RWPE2 (cell line): ENCODE measurements around the gene RARA.
A peak's percentile ranks its signal among the peaks of the same experiment; 100 is the strongest.

Source experiments
- ATAC-seq: fragments of 200-7000 bp; cut with Tn5 transposase; 3 replicates; pipeline ENCODE4 v1.9.1; 2021; ENCODE audit warnings: low read depth
- DNase-seq: peaks from one replicate; pipeline ENCODE4 v3.0.0-alpha.2; 2020; ENCODE audit warnings: low spot score
- H3K27ac ChIP-seq: fragments of 450-650 bp; 2 replicates; pipeline ENCODE4 v1.5.1; 2017; ENCODE audit warnings: mild to moderate bottlenecking; ENCODE audit not compliant: poor library complexity, severe bottlenecking
- H3K27me3 ChIP-seq: fragments of 250-450 bp; sonication (Bioruptor Pico); 2 replicates; pipeline ENCODE4 v1.5.1; 2021; ENCODE audit warnings: mild to moderate bottlenecking, moderate library complexity; ENCODE audit not compliant: insufficient read depth, poor library complexity, severe bottlenecking
- H3K36me3 ChIP-seq: fragments of 250-450 bp; sonication (Bioruptor Pico); 2 replicates; pipeline ENCODE4 v1.5.1; 2020; ENCODE audit warnings: low read depth, mild to moderate bottlenecking, moderate library complexity
- H3K4me1 ChIP-seq: fragments of 250-450 bp; sonication (Bioruptor Pico); 2 replicates; pipeline ENCODE4 v1.5.1; 2021; ENCODE audit warnings: mild to moderate bottlenecking, moderate library complexity; ENCODE audit not compliant: insufficient read depth, poor library complexity, severe bottlenecking
- H3K4me3 ChIP-seq: fragments of 250-450 bp; sonication (Bioruptor Pico); 2 replicates; pipeline ENCODE4 v1.5.1; 2021; ENCODE audit warnings: mild to moderate bottlenecking, moderate library complexity; ENCODE audit not compliant: severe bottlenecking
- H3K9me3 ChIP-seq: fragments of 250-450 bp; sonication (Bioruptor Pico); 2 replicates; pipeline ENCODE4 v1.5.1; 2021; ENCODE audit warnings: mild to moderate bottlenecking, moderate library complexity; ENCODE audit not compliant: severe bottlenecking
- TF ChIP-seq, protein P1 (sequence below): fragments of 450-650 bp; IDR thresholded peaks from one replicate; pipeline ENCODE4 v1.5.1; 2017; ENCODE audit warnings: mild to moderate bottlenecking, moderate library complexity; ENCODE audit not compliant: poor library complexity, severe bottlenecking

The RARA gene

DNA sequence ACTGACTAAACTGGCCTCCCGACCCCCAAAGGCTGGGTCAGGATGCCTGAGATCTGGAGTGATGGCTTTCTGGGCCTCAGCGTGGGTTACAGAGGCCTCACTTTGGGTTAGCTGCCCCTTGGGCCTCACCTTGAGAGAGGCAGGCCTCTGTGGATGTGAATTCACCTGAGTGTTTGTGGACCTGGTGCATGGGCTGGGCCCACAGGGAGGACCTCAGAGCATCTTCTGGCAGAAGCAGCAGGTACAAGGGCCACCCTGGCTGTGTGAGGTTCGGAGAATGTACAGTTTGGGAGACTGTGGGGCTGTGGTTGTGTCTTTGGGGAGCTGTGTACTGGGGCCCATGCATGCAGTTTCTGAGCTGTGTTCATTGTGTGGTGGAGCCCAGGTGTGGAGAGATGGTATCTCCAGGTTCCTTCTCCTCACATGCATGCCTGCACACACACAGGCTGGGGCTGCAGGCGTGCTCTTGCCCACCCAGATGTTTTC, 18.3 kb downstream of the RARA start:
- TF ChIP-seq, protein P1, sequence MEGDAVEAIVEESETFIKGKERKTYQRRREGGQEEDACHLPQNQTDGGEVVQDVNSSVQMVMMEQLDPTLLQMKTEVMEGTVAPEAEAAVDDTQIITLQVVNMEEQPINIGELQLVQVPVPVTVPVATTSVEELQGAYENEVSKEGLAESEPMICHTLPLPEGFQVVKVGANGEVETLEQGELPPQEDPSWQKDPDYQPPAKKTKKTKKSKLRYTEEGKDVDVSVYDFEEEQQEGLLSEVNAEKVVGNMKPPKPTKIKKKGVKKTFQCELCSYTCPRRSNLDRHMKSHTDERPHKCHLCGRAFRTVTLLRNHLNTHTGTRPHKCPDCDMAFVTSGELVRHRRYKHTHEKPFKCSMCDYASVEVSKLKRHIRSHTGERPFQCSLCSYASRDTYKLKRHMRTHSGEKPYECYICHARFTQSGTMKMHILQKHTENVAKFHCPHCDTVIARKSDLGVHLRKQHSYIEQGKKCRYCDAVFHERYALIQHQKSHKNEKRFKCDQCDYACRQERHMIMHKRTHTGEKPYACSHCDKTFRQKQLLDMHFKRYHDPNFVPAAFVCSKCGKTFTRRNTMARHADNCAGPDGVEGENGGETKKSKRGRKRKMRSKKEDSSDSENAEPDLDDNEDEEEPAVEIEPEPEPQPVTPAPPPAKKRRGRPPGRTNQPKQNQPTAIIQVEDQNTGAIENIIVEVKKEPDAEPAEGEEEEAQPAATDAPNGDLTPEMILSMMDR = no peak
- DNase-seq (no peak), ATAC-seq (no peak)
- Histone ChIP-seq H3K27me3 (no peaks in the 10 kb centered on the region), H3K9me3 (no peaks in the 10 kb centered on the region), H3K4me1 (peaks cover 47% of the 10 kb centered on the region), H3K36me3 (peaks cover 20% of the 10 kb centered on the region), H3K27ac (peak overlapping the region; percentile 97), H3K4me3 (no peak overlapping the region)

DNA sequence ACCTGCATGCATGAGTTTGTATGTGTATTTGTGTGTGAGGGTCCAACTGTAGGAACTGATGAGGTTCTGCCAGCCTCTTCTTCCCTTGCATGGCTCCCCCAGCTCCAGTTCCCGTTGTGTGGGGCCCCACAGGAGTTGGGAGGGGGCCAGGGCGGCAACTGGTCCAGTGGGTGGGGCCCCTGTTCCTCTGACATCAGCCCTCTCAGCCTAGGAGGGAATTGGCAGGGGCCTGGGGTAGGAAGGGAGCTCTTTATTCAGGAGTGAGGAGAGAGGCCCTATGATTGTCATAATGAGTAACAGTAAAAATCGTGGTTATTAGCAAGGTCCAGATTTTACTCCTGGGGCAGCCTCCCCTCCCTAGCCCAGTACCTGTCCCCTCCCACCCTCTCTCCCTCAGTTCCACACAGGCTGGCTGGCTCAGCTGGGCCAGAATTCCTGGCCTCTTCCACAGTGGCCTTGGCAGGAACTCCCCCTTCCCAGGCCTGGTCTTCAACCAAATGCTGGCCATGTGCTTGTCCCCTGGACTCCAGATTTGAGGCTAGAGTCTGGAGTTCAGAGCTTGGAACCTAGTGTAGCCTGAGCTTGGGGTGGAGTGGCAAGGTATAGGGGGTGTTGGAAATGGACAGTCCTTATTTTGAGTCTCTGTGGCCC, 18.9 kb downstream of the RARA start:
- Histone ChIP-seq H3K27ac (peak overlapping the region; percentile 97), H3K36me3 (peaks cover 25% of the 10 kb centered on the region), H3K9me3 (no peaks in the 10 kb centered on the region), H3K4me1 (peaks cover 41% of the 10 kb centered on the region), H3K27me3 (no peaks in the 10 kb centered on the region), H3K4me3 (no peak overlapping the region)
- ATAC-seq = no peak
- DNase-seq = no peak
- TF ChIP-seq, protein P1 = no peak

DNA sequence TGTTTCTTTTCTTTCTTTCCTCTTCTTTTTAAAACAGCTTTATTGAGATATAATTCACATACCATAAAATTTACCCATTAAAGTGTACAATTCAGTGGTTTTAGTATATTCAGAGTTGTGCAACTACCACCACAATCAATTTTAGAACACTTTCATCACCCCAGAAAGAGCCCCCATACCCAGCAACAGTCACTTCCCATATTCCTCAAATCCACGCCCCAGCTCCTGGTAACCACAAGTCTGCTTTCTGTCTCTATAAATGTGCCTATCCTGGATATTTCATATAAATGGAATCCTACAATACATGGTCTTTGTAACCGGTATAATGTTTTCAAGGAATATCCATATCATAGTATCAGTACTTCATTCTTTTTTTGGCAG, 19.4 kb downstream of the RARA start:
- no peak for ATAC-seq
- TF ChIP-seq, protein P1 = no peak
- Histone ChIP-seq H3K27me3 (no peaks in the 10 kb centered on the region), H3K9me3 (no peaks in the 10 kb centered on the region), H3K27ac (peak overlapping the region; percentile 97), H3K4me1 (peaks cover 36% of the 10 kb centered on the region), H3K36me3 (peaks cover 30% of the 10 kb centered on the region), H3K4me3 (no peak overlapping the region)
- no peak for DNase-seq

DNA sequence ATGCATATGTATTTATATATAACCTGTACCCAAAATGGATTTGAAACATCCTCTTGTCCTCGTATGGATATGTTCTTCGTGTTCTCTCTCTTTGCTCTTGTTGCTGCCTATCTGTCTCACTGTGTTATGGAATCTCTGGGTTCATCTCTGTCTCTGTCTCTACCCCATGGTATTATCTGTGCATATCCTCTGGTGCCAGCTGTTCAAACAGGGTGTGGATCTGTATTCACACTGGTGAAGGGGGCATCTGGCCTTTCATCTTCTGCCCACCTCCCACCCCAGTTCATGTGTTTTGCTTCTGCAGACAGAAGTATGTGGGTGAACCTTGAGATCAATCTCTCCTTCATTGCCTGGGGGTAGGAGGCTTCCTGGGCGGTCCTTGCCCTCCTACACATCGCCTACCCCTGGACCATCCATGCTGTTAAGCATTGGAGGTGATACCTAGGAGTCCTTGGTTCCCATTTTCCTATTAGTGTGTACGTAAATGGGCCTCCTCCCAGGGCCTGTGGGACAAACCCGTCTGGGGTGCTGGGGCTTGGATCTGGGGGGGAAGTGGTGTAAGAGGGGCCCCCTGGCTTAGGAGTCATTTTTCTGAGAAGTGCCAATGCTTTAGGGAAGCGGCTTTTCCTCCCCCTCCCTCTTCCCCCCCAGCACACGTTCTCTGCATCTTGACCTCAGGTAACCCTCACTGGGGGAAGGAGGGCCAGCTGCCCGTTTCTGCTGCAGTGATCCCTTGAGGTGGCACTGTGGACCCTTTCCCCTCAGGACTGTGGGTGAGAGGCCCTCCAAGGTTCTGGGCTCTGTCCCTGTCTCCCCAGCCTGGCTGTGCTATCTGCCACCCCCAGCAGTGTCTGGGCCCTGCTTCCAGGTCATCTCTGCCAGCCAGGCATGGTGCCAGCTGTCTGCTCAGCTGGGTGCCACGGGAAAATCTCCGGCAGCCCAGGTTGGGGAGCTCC, 21.1 kb downstream of the RARA start:
- H3K4me1 ChIP-seq = peaks cover 38% of the 10 kb centered on the region
- DNase-seq = no peak
- no peaks in the 10 kb centered on the region for H3K27me3 ChIP-seq
- peak overlapping the region; percentile 1 for H3K27ac ChIP-seq
- peaks cover 34% of the 10 kb centered on the region for H3K36me3 ChIP-seq
- no peak overlapping the region for H3K4me3 ChIP-seq
- no peaks in the 10 kb centered on the region for H3K9me3 ChIP-seq
- TF ChIP-seq, protein P1 = no peak
- ATAC-seq = peak; percentile 28; the same call in 1 of the 3 replicates
